Caco-2 (cell line): ENCODE results near the gene DENND4B. TPM values are rescaled to one million over a fixed set of nuclear protein-coding genes. Genes with fewer than 3 reads are reported as not detected.

Source experiments
- BruUV-seq: library from RNA; stranded (reverse); fragments of 400-500 nt; replicated peaks from 2 replicates; lab custom pipeline; 2021; lab: Mats Ljungman, UMichigan
- CTCF ChIA-PET: fragments of 300-600 bp; sonication (Branson Sonifier 250); formaldehyde crosslinking; loops from one replicate; lab custom pipeline; 2022; ENCODE audit warnings: antibody characterized with exemption; lab: Charles Lee
- POLR2A ChIA-PET: fragments of 300-600 bp; sonication (Branson Sonifier 250); formaldehyde crosslinking; loops from one replicate; lab custom pipeline; 2022; ENCODE audit warnings: antibody characterized with exemption; lab: Charles Lee
- DNase-seq, 2 experiments: peaks; one replicate each; pipeline versions ENCODE4 v3.0.0 to v3.0.0-alpha.2; 2020 to 2022
- H3K27me3 ChIP-seq: replicated peaks from 2 replicates; pipeline ENCODE4 v1.6.0; 2011; ENCODE audit warnings: low read length; ENCODE audit not compliant: control insufficient read depth, insufficient read depth
- H3K36me3 ChIP-seq: 2 replicates; pipeline ENCODE4 v1.5.1; 2011; ENCODE audit warnings: low read length; ENCODE audit not compliant: control insufficient read depth, insufficient read depth
- H3K4me1 ChIP-seq: fragments of 250-450 bp; sonication (Bioruptor Pico); 2 replicates; pipeline ENCODE4 v1.5.1; 2020; ENCODE audit warnings: mild to moderate bottlenecking
- H3K4me3 ChIP-seq: 2 replicates; pipeline ENCODE4 v1.5.1; 2011; ENCODE audit warnings: low read depth, mild to moderate bottlenecking, control low read depth, low read length
- H3K9me3 ChIP-seq: fragments of 250-450 bp; sonication (Bioruptor Pico); 2 replicates; pipeline ENCODE4 v1.5.1; 2020; ENCODE audit warnings: mild to moderate bottlenecking, moderate library complexity
- H3K27ac Mint-ChIP-seq: one replicate; pipeline ENCODE4 v1.8.0; 2022; ENCODE audit warnings: mixed read lengths; ENCODE audit not compliant: unreplicated experiment
- H3K27me3 Mint-ChIP-seq: one replicate; pipeline ENCODE4 v1.8.0; 2022; ENCODE audit warnings: mixed read lengths; ENCODE audit not compliant: insufficient read depth, unreplicated experiment
- H3K36me3 Mint-ChIP-seq: one replicate; pipeline ENCODE4 v1.8.0; 2022; ENCODE audit warnings: mild to moderate bottlenecking, mixed read lengths; ENCODE audit not compliant: insufficient read depth, unreplicated experiment
- H3K4me1 Mint-ChIP-seq: one replicate; pipeline ENCODE4 v1.8.0; 2022; ENCODE audit warnings: low read depth, mixed read lengths; ENCODE audit not compliant: unreplicated experiment
- H3K4me3 Mint-ChIP-seq: one replicate; pipeline ENCODE4 v1.8.0; 2022; ENCODE audit warnings: mild to moderate bottlenecking, moderate library complexity, mixed read lengths; ENCODE audit not compliant: unreplicated experiment
- H3K9me3 Mint-ChIP-seq: one replicate; pipeline ENCODE4 v1.8.0; 2022; ENCODE audit warnings: mixed read lengths; ENCODE audit not compliant: unreplicated experiment
- intact Hi-C: fragments of 100-400 bp; cut with micrococcal nuclease; formaldehyde crosslinking; loops from one replicate; pipeline ENCODE4 v1.10.0; 2022; ENCODE audit not compliant: unreplicated experiment
- total RNA-seq: library from RNA; stranded (reverse); gene quantifications from 2 replicates; pipeline ENCODE4 v1.2.3, GENCODE V29; 2022
- TF ChIP-seq, protein P1 (sequence below), 2 experiments: fragments of 200-600 bp in 1 of 2; IDR thresholded peaks; 1 replicate in 1 of 2; 2 replicates in 1 of 2; pipeline versions ENCODE4 v1.5.1 to v1.8.0; 2011 to 2022; ENCODE audit warnings: antibody characterized with exemption in 1 of 2, control low read depth in 1 of 2, inconsistent platforms in 1 of 2, low read depth in 1 of 2, low read length in 1 of 2, mild to moderate bottlenecking in 1 of 2, moderate library complexity in 1 of 2; ENCODE audit not compliant: insufficient read depth in 1 of 2, severe bottlenecking in 1 of 2, unreplicated experiment in 1 of 2

DENND4B gene
- total RNA-seq, 1 experiment from 2014 or later, result 79.0 TPM

DNA sequence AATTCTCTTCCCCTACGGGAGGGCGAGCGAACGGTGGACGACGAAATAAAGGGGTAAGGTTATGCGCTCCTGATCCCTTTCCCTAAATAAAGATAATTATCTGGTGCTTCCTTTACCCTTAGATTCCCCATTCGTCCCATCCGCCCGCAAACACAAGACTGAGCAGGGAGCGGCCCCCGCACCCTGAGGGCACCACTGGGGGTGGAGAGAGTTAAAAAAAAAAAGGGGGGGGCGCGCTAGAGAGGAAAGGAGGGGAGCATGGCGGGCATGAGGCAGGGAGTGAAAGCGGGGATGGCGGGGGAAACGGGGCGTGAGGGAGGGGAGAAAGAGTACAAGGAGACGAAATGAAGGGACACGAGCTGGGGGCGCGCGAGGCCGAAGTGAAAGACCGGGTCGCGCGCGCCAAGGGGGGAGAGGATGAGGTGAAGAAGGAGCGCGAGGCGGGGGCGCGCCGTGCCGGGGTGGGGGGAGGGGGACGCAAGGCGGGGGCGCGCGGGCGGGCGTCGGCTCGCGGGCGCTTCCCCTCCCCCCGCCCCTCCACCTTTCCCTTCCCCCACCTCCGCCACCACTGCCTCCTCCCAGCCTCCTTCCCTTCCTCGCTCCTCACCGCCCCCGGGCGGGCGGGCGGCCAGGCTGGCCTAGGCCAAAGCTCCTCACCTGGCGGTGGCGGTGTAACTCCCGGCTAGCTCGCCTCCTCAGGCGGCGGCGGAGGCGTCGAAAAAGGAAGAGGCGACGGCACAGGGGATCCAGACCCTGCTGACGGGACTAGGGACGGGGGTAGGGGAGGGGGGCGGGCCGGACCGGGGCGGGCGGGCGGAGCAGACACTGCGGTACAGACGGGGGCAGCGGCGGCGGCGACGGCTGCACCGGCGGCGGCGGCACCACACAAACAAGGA, 24.2 kb downstream of the DENND4B start:
- H3K4me1 Mint-ChIP-seq, result peaks cover 22% of the 10 kb centered on the region
- CTCF ChIA-PET, result interaction anchor here (0.6 to 2.8 kb wide), 15 partner anchors 8 to 431 kb away, joined by 3 to 24 read pairs (median 4); partner anchors contain the start of genes DENND4B, JTB and RAB13
- no peaks in the 10 kb centered on the region for H3K9me3 Mint-ChIP-seq
- POLR2A ChIA-PET, result interaction anchor here (0.7 to 2.2 kb wide), 6 partner anchors 24 to 288 kb away, joined by 4 to 20 read pairs (median 6); partner anchors contain the start of genes CREB3L4, CRTC2, DENND4B and RPS27
- peaks cover 16% of the 10 kb centered on the region for H3K4me1 ChIP-seq
- no peaks in the 10 kb centered on the region for H3K36me3 ChIP-seq
- no peaks in the 10 kb centered on the region for H3K27me3 Mint-ChIP-seq
- H3K4me3 Mint-ChIP-seq, result peak overlapping the region; percentile 71
- DNase-seq, result peak; percentile 87 to 90
- H3K36me3 Mint-ChIP-seq, result peaks cover 13% of the 10 kb centered on the region
- H3K27ac Mint-ChIP-seq, result peak overlapping the region; percentile 86
- no peaks in the 10 kb centered on the region for H3K27me3 ChIP-seq
- no TSS peak for BruUV-seq
- H3K9me3 ChIP-seq, result no peaks in the 10 kb centered on the region
- intact Hi-C loops, result loop anchor here (2.0 to 5.0 kb wide), 5 partner anchors 24 to 245 kb away; partner anchors contain the start of genes DENND4B, NPR1 and SLC39A1
- H3K4me3 ChIP-seq, result peak overlapping the region; percentile 63
- TF ChIP-seq, protein P1, sequence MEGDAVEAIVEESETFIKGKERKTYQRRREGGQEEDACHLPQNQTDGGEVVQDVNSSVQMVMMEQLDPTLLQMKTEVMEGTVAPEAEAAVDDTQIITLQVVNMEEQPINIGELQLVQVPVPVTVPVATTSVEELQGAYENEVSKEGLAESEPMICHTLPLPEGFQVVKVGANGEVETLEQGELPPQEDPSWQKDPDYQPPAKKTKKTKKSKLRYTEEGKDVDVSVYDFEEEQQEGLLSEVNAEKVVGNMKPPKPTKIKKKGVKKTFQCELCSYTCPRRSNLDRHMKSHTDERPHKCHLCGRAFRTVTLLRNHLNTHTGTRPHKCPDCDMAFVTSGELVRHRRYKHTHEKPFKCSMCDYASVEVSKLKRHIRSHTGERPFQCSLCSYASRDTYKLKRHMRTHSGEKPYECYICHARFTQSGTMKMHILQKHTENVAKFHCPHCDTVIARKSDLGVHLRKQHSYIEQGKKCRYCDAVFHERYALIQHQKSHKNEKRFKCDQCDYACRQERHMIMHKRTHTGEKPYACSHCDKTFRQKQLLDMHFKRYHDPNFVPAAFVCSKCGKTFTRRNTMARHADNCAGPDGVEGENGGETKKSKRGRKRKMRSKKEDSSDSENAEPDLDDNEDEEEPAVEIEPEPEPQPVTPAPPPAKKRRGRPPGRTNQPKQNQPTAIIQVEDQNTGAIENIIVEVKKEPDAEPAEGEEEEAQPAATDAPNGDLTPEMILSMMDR (IDR thresholded peaks at IDR 0.05; ENCODE audit: insufficient read depth in 1 of 2, low read depth in 1 of 2, low read length in 1 of 2, severe bottlenecking in 1 of 2, unreplicated experiment in 1 of 2), result peak; percentile 2 to 64

DNA sequence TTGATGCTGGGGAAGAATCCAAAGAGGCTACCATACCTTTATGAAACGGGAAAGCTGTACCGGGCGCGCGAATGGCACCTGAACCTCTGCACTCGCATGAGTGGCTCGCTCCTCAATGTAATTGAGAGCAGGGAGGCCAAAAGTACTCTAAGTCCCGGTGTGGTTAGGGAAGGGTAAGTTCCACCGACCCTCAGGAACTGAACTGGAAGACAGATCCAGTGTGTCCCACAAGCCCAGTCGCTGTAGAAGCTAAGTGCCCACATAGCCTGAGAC, 24.8 kb downstream of the DENND4B start:
- TSS peak; percentile 37 for BruUV-seq
- CTCF ChIA-PET, result interaction anchor here (0.8 to 2.8 kb wide), 3 partner anchors 25 to 431 kb away, joined by 3 to 24 read pairs (median 3); partner anchors contain the start of gene DENND4B

More for the DNA sequence above, 24.8 kb downstream of the DENND4B start:
- H3K9me3 ChIP-seq, result no peaks in the 10 kb centered on the region
- POLR2A ChIA-PET, result interaction anchor here (2.0 to 2.2 kb wide), 2 partner anchors 41 to 69 kb away, joined by 7 to 16 read pairs; partner anchors contain the start of genes RPS27 and SLC39A1
- intact Hi-C loops, result loop anchor here (2.0 to 5.0 kb wide), 5 partner anchors 25 to 244 kb away; partner anchors contain the start of genes DENND4B, NPR1 and SLC39A1
- TF ChIP-seq, protein P1 (IDR thresholded peaks at IDR 0.05; ENCODE audit: insufficient read depth in 1 of 2, low read depth in 1 of 2, low read length in 1 of 2, severe bottlenecking in 1 of 2, unreplicated experiment in 1 of 2), result no peak
- DNase-seq, result peak in 1 of 2 experiments; percentile 14
- H3K4me3 ChIP-seq, result peak overlapping the region; percentile 63
- peaks cover 16% of the 10 kb centered on the region for H3K4me1 ChIP-seq
- Mint-ChIP-seq H3K36me3 (peaks cover 13% of the 10 kb centered on the region), H3K27me3 (no peaks in the 10 kb centered on the region), H3K27ac (peak overlapping the region; percentile 86), H3K4me3 (peak overlapping the region; percentile 71), H3K4me1 (peaks cover 22% of the 10 kb centered on the region), H3K9me3 (no peaks in the 10 kb centered on the region)
- no peaks in the 10 kb centered on the region for H3K36me3 ChIP-seq
- no peaks in the 10 kb centered on the region for H3K27me3 ChIP-seq
